NB4 (cell line): ENCODE measurements around the gene INAFM1.

Experiments
- CTCF ChIP-seq: IDR thresholded peaks from one replicate; pipeline ENCODE4 v1.5.1; 2012; ENCODE audit warnings: low read depth, low read length
- MAX ChIP-seq: IDR thresholded peaks from 2 replicates; pipeline ENCODE4 v1.6.1; 2011; ENCODE audit warnings: low read depth, low read length
- MYC ChIP-seq: IDR thresholded peaks from 2 replicates; pipeline ENCODE4 v1.6.1; 2011; ENCODE audit warnings: low read depth, low read length
- POLR2A ChIP-seq: IDR thresholded peaks from 2 replicates; pipeline ENCODE4 v1.6.1; 2011; ENCODE audit warnings: mild to moderate bottlenecking; ENCODE audit not compliant: insufficient read length; ENCODE audit errors: extremely low read depth

DNA sequence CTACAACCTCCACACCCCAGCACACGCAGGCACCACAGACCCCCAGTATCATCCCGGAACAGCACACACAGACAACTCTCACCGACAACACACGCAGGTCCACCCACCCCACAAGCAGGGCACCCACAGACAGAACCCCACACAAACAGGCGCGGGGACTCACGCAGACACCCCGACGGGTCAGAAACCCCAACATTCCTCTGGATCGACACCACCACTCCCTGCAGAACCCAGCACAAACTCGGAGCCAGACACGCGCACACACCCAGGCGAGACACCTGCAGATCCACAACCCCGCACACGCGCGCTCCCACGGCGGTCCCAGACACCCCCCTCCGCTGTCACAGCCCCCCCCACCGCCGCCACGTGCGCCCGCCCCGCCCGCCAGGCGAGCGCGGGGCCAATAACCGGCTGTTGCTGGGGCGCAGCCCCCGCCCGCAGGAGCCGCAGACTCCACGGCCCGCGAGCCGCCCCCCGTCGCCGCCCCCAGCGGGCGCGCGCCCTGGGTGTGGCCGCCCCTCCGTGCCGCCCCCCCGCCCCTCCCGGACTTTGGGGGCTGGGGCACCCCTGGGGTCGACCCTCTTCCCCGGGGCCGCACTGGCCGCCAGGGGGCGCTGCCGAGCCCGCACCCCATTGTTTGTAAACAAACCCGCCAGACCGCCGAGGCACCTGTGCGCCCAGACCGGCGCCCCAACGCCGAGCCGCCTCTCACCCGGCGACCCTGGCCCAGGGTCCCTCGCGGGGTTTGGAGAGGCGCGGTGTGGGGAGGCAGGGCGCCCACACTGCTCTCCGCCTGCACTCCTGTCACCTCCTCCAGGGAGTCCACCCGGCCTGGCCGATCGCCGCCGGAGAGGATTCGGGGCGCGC lies 44.4 kb upstream of the INAFM1 start:
- TF ChIP-seq MAX (peak; percentile 84), CTCF (peak; percentile 91), POLR2A (no peak), MYC (peak; percentile 87)
